Heart left ventricle (tissue), 16 donors: Measurements from ENCODE around the gene TRMO. TPM values are rescaled to one million over a fixed set of nuclear protein-coding genes. Genes with fewer than 3 reads are reported as not detected.

Experiments used
- ATAC-seq, 4 donors: fragments of 200-7000 bp; cut with Tn5 transposase; one replicate each; pipeline ENCODE4 v1.9.1; 2020 to 2022; ENCODE audit warnings: moderate library complexity in 4 of 4, mild to moderate bottlenecking in 3 of 4, moderate number of reproducible peaks in 1 of 4
- DNase-seq, 5 donors: peaks; one replicate each; pipeline ENCODE4 v3.0.0-alpha.2; 2020
- H3K27ac ChIP-seq, 12 donors: fragments of 200-600 bp; sonication (generic) in 4 of 12; one replicate each; pipeline versions ENCODE4 v1.5.0 to v1.8.0; 2016 to 2022; ENCODE audit warnings: mild to moderate bottlenecking in 2 of 12
- H3K27me3 ChIP-seq, 9 donors: fragments of 200-600 bp; sonication (generic) in 2 of 9; one replicate each; pipeline versions ENCODE4 v1.5.1 to v1.8.0; 2016 to 2022; ENCODE audit warnings: mild to moderate bottlenecking in 3 of 9
- H3K36me3 ChIP-seq, 9 donors: fragments of 200-600 bp; sonication (generic) in 2 of 9; one replicate each; pipeline versions ENCODE4 v1.5.0 to v1.8.0; 2018 to 2022; ENCODE audit warnings: mild to moderate bottlenecking in 2 of 9
- H3K4me1 ChIP-seq, 12 donors: fragments of 200-600 bp; sonication (generic) in 4 of 12; one replicate each; pipeline versions ENCODE4 v1.5.0 to v1.8.0; 2016 to 2022; ENCODE audit warnings: mild to moderate bottlenecking in 3 of 12
- H3K4me3 ChIP-seq, 12 donors: fragments of 200-600 bp; sonication (generic) in 4 of 12; one replicate each; pipeline versions ENCODE4 v1.5.0 to v1.8.0; 2017 to 2022; ENCODE audit warnings: mild to moderate bottlenecking in 9 of 12, moderate library complexity in 4 of 12
- H3K9me3 ChIP-seq, 12 donors: fragments of 200-600 bp; sonication (generic) in 4 of 12; one replicate each; pipeline versions ENCODE4 v1.5.0 to v1.8.0; 2016 to 2022; ENCODE audit warnings: mild to moderate bottlenecking in 1 of 12
- CTCF ChIP-seq, 12 donors: fragments of 200-600 bp; sonication (generic) in 4 of 12; IDR thresholded peaks; one replicate each; pipeline versions ENCODE4 v1.5.0 to v1.8.0; 2018 to 2022; ENCODE audit warnings: antibody characterized with exemption in 12 of 12, mild to moderate bottlenecking in 5 of 12
- POLR2A ChIP-seq, 2 donors: fragments of 450-650 bp; IDR thresholded peaks; one replicate each; pipeline ENCODE4 v1.6.1; 2017; ENCODE audit warnings: antibody characterized with exemption in 2 of 2, mild to moderate bottlenecking in 2 of 2, moderate library complexity in 2 of 2
- WGBS, 4 donors: extraction: QIAGEN DNeasy Blood & Tissue Kit in 2 of 4; methylation state at CpG; one replicate each; pipeline versions ENCODE4 v1.1.5 to v1.1.7; 2013 to 2018; 5-methylcytosine and 5-hydroxymethylcytosine counted together
- intact Hi-C, 10 donors: fragments of 100-400 bp; cut with DNase I; formaldehyde crosslinking; loops; one replicate each; pipeline versions ENCODE4 v1.11.1 to v1.14.2; 2022
- polyA plus RNA-seq, 2 donors: library from polyadenylated mRNA; stranded (reverse); fragments of 200-250 nt; gene quantifications; one replicate each; pipeline ENCODE4 v1.2.3, GENCODE V29; 2013
- total RNA-seq, 9 donors: library from RNA; depleted of rRNA in 2 of 9; stranded (reverse); fragments of >200 nt in 2 of 9; fragmentation: NEBNext Ultra II Directional in 3 of 9; extraction: Animal tissue kit (Norgen Biotek cat#: 25700) in 3 of 9; gene quantifications; one replicate each; pipeline versions ENCODE4 v1.1.0 to v1.2.4, GENCODE V29; 2016 to 2023
- donor health status: ischemic (EF 13 %, LVEDD 7.1; RV severe dilation, severe dysfunction).
- donor health status: healthy with polysubstance abuse.
- donor health status: DM: no; HTN: yes; CAD: no.
- donor health status: DM: no; HTN: no; CAD: no.
- donor health status: ischemic (EF 25% LVEDD 6.9; RV normal size, moderate dysfunction).
- donor health status: ischemic (EF 25% LVEDD 5.7; RV mildly dilated, moderate dysfunction).
- donor health status: healthy.
- donor health status: DM: yes; HTN: yes; CAD: no.
- donor health status: ischemic (EF 35%, LVEDD 5.7; RV mildly dilated, moderate dysfunction).
- donor health status: nonischemic (EF 11% LVEDD 7.7; RV severe dilation, severe dysfunction).
- donor health status: DM: yes; HTN: yes; CAD: no.
- donor health status: PGD.
- donor health status: ischemic (EF 29% LVEDD 5.4; RV normal size, mild dysfunction).
- donor health status: nonischemic (EF 23%, LVEDD 6.1; RV moderate dilation, normal function).

The TRMO gene
- total and polyA plus RNA-seq, 11 donors = 2.8 to 23.3 (median 8.0) TPM

DNA sequence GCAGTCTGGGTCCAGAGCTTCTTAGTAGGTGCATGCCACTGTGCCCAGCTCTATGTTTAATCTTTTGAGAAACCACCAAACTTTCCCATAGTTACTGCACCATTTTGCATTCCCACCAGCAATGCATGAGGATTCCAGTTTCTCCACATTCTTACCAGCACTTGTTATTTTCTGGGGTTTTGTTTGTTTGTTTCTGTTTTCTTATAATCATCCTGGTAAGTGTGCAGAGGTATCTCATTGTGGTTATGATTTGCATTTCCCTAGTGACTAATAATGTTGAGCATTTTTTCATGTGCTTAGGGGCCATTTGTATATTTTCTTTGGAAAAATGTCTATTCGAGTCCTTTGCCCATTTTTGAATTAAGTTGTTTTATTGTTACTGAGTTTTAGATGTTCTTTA is 57.9 kb downstream of the TRMO start:
- ATAC-seq (no peak), DNase-seq (no peak)
- intact Hi-C loops = no loop called here
- peaks cover 0 to 57% (median 22%) of the 10 kb centered on the region in 9 donors for H3K27me3 ChIP-seq
- no peaks in the 10 kb centered on the region for H3K4me1 ChIP-seq
- no peaks in the 10 kb centered on the region for H3K36me3 ChIP-seq
- WGBS, 4 donors = 57 to 75% (median 68%) methylated on average over 1 of the region's 1 CpG
- TF ChIP-seq POLR2A (IDR thresholded peaks at IDR 0.05) (no peak), CTCF (IDR thresholded peaks at IDR 0.05) (no peak)
- H3K27ac ChIP-seq = no peak overlapping the region
- H3K4me3 ChIP-seq = no peak overlapping the region
- H3K9me3 ChIP-seq = peaks cover 0 to 22% (median 8%) of the 10 kb centered on the region in 12 donors

DNA sequence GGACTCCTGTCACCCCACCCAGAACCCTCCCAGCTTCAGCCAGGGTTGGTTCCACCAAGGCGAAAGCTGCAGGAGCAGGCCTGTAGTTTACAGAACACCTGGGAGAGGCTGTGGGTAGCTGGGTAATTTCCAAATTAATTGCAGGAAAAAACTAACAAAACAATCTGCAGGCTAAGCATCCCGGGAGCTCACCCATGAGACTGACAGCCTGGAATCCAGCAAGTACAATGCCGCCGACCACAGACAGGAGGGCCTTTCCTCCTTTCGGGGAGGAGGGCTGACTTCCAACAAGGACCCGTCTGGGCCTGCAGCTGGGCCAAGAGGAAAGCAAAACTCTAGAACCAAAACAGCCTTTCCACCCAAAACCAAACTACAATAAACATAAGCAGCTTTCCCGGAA is 59.0 kb downstream of the TRMO start:
- TF ChIP-seq POLR2A (IDR thresholded peaks at IDR 0.05) = no peak
- TF ChIP-seq CTCF (IDR thresholded peaks at IDR 0.05) = no peak
- H3K27ac ChIP-seq = no peak overlapping the region
- H3K4me3 ChIP-seq = no peak overlapping the region
- intact Hi-C loops = no loop called here
- peaks cover 0 to 1% (median 0%) of the 10 kb centered on the region in 12 donors for H3K4me1 ChIP-seq
- no peaks in the 10 kb centered on the region for H3K36me3 ChIP-seq
- peaks cover 0 to 22% (median 8%) of the 10 kb centered on the region in 12 donors for H3K9me3 ChIP-seq
- no peak for ATAC-seq
- whole genome bisulfite sequencing, 4 donors = 57 to 72% (median 62%) methylated on average over 7 of the region's 7 CpGs
- H3K27me3 ChIP-seq = peaks cover 6 to 60% (median 33%) of the 10 kb centered on the region in 9 donors
- no peak for DNase-seq

- WGBS, 4 donors = 58 to 71% (median 70%) methylated on average over 5 of the region's 5 CpGs
- Histone ChIP-seq H3K9me3 (peaks cover 0 to 14% (median 3%) of the 10 kb centered on the region in 12 donors), H3K27me3 (peaks cover 23 to 82% (median 53%) of the 10 kb centered on the region in 9 donors), H3K27ac (no peak overlapping the region), H3K4me1 (peaks cover 0 to 11% (median 0%) of the 10 kb centered on the region in 12 donors), H3K36me3 (no peaks in the 10 kb centered on the region), H3K4me3 (no peak overlapping the region)
- ATAC-seq (no peak), DNase-seq (no peak)
- no peak for TF ChIP-seq CTCF (IDR thresholded peaks at IDR 0.05)
- no peak for TF ChIP-seq POLR2A (IDR thresholded peaks at IDR 0.05)
- intact Hi-C loops = no loop called here
Measured at GRCh38 chr9:97861148-97861475, 61.2 kb downstream of the TRMO start.

- TF ChIP-seq CTCF (IDR thresholded peaks at IDR 0.05) (no peak), POLR2A (IDR thresholded peaks at IDR 0.05) (no peak)
- H3K27me3 ChIP-seq = peaks cover 25 to 83% (median 58%) of the 10 kb centered on the region in 9 donors
- 31 to 34% (median 33%) methylated on average over 7 to 10 of the region's 10 CpGs for WGBS, 4 donors
- no peaks in the 10 kb centered on the region for H3K36me3 ChIP-seq
- peaks cover 0 to 9% (median under 1%) of the 10 kb centered on the region in 12 donors for H3K9me3 ChIP-seq
- H3K27ac ChIP-seq = no peak overlapping the region
- no peak overlapping the region for H3K4me3 ChIP-seq
- intact Hi-C loops = no loop called here
- H3K4me1 ChIP-seq = peaks cover 0 to 11% (median 0%) of the 10 kb centered on the region in 12 donors
- no peak for DNase-seq
- no peak for ATAC-seq
Measured at GRCh38 chr9:97860451-97861147, 61.7 kb downstream of the TRMO start.
